Astrocyte (in vitro differentiated cells and primary cell): Measurements from ENCODE around the gene L1TD1. TPM values are rescaled to one million over a fixed set of nuclear protein-coding genes. Genes with fewer than 3 reads are reported as not detected.
"Not testable (repeated sequence)": the region's sequence is repeated elsewhere in the genome, so short reads cannot be mapped to it uniquely, and the experiment has no call there.

Source experiments
- DNase-seq: peaks from one replicate; pipeline ENCODE4 v3.0.0-alpha.2; 2010; ENCODE audit warnings: low read depth
- FAIRE-seq: peaks from 2 replicates; lab custom pipeline; 2011; peaks lifted over from hg19 to GRCh38; lab: Jason Lieb, UNC
- H2AFZ ChIP-seq: 2 replicates; pipeline ENCODE4 v1.6.0; 2012; ENCODE audit warnings: low read depth, low read length, inconsistent platforms
- H3K27ac ChIP-seq: 2 replicates; pipeline ENCODE4 v1.5.1; 2011; ENCODE audit warnings: low read depth, low read length, inconsistent platforms
- H3K27me3 ChIP-seq: 2 replicates; pipeline ENCODE4 v1.6.0; 2011; ENCODE audit warnings: low read length, inconsistent platforms; ENCODE audit not compliant: insufficient read depth
- H3K36me3 ChIP-seq: 2 replicates; pipeline ENCODE4 v1.5.1; 2011; ENCODE audit warnings: low read length, inconsistent platforms; ENCODE audit not compliant: insufficient read depth
- H3K4me1 ChIP-seq: 2 replicates; pipeline ENCODE4 v1.5.1; 2011; ENCODE audit warnings: low read length, inconsistent platforms; ENCODE audit not compliant: insufficient read depth
- H3K4me2 ChIP-seq: 2 replicates; pipeline ENCODE4 v1.6.0; 2012; ENCODE audit warnings: low read length, inconsistent platforms
- H3K4me3 ChIP-seq: 2 replicates; pipeline ENCODE4 v1.5.1; 2011; ENCODE audit warnings: low read depth, mild to moderate bottlenecking, low read length, inconsistent platforms; ENCODE audit not compliant: insufficient read depth
- H3K79me2 ChIP-seq: 2 replicates; pipeline ENCODE4 v1.6.0; 2012; ENCODE audit warnings: mild to moderate bottlenecking, low read length, inconsistent platforms; ENCODE audit not compliant: insufficient read depth
- H3K9ac ChIP-seq: 2 replicates; pipeline ENCODE4 v1.6.0; 2012; ENCODE audit warnings: mild to moderate bottlenecking, low read length, inconsistent platforms
- H3K9me3 ChIP-seq: 2 replicates; pipeline ENCODE4 v1.5.1; 2012; ENCODE audit warnings: low read depth, mild to moderate bottlenecking, low read length, inconsistent platforms; ENCODE audit not compliant: insufficient read depth
- H4K20me1 ChIP-seq: 2 replicates; pipeline ENCODE4 v1.6.0; 2012; ENCODE audit warnings: low read length, inconsistent platforms; ENCODE audit not compliant: insufficient read depth
- H3K27ac Mint-ChIP-seq: one replicate; pipeline ENCODE4 v1.8.0; 2021; ENCODE audit warnings: mild to moderate bottlenecking, mixed read lengths; ENCODE audit not compliant: unreplicated experiment
- H3K27me3 Mint-ChIP-seq: one replicate; pipeline ENCODE4 v1.8.0; 2021; ENCODE audit warnings: low read depth, mixed read lengths; ENCODE audit not compliant: unreplicated experiment
- H3K36me3 Mint-ChIP-seq: one replicate; pipeline ENCODE4 v1.8.0; 2021; ENCODE audit warnings: low read depth, mixed read lengths; ENCODE audit not compliant: unreplicated experiment
- H3K4me1 Mint-ChIP-seq: one replicate; pipeline ENCODE4 v1.8.0; 2021; ENCODE audit warnings: low read depth, mixed read lengths; ENCODE audit not compliant: unreplicated experiment
- H3K4me3 Mint-ChIP-seq: one replicate; pipeline ENCODE4 v1.8.0; 2021; ENCODE audit warnings: mild to moderate bottlenecking, moderate library complexity, mixed read lengths; ENCODE audit not compliant: unreplicated experiment
- H3K9me3 Mint-ChIP-seq: one replicate; pipeline ENCODE4 v1.8.0; 2021; ENCODE audit warnings: mild to moderate bottlenecking, mixed read lengths; ENCODE audit not compliant: unreplicated experiment
- CTCF ChIP-seq: IDR thresholded peaks from 2 replicates; pipeline ENCODE4 v1.5.1; 2011; ENCODE audit warnings: low read depth, mild to moderate bottlenecking, inconsistent platforms, low read length, moderate library complexity; ENCODE audit not compliant: insufficient read depth
- EZH2 ChIP-seq: IDR thresholded peaks from 2 replicates; pipeline ENCODE4 v1.6.1; 2012; ENCODE audit warnings: mild to moderate bottlenecking, low read length, inconsistent platforms; ENCODE audit not compliant: insufficient read depth
- total RNA-seq: library from RNA; stranded (reverse); gene quantifications from 2 replicates; pipeline ENCODE4 v1.2.1, GENCODE V29; 2021

Gene L1TD1
- total RNA-seq, 1 donor from 2014 or later, result 9.9 TPM

- H2AFZ ChIP-seq, result no peak overlapping the region
- H3K27me3 ChIP-seq, result peaks cover 23% of the 10 kb centered on the region
- Mint-ChIP-seq H3K4me1 (peaks cover 6% of the 10 kb centered on the region), H3K9me3 (no peaks in the 10 kb centered on the region), H3K27ac (no peak overlapping the region), H3K36me3 (no peaks in the 10 kb centered on the region), H3K27me3 (peaks cover 21% of the 10 kb centered on the region), H3K4me3 (no peak overlapping the region)
- TF ChIP-seq EZH2, result no peak
- TF ChIP-seq CTCF, result no peak
- no peaks in the 10 kb centered on the region for H3K79me2 ChIP-seq
- no peaks in the 10 kb centered on the region for H4K20me1 ChIP-seq
- no peaks in the 10 kb centered on the region for H3K36me3 ChIP-seq
- FAIRE-seq, result no peak
- no peak overlapping the region for H3K4me2 ChIP-seq
- H3K9me3 ChIP-seq, result no peaks in the 10 kb centered on the region
- no peaks in the 10 kb centered on the region for H3K4me1 ChIP-seq
- H3K27ac ChIP-seq, result no peak overlapping the region
- no peak overlapping the region for H3K9ac ChIP-seq
- H3K4me3 ChIP-seq, result no peak overlapping the region
- DNase-seq, result no peak
These were observed 16.3 kb upstream of the L1TD1 start for GRCh38 chr1:62178372-62178771.

- not testable (repeated sequence) for H3K36me3 ChIP-seq, H3K36me3 Mint-ChIP-seq, H3K79me2 ChIP-seq, FAIRE-seq, H3K4me1 ChIP-seq, H3K27ac ChIP-seq, H4K20me1 ChIP-seq, DNase-seq, H3K4me3 Mint-ChIP-seq, H3K4me3 ChIP-seq, H3K9ac ChIP-seq, H3K9me3 ChIP-seq, H3K9me3 Mint-ChIP-seq, H3K27ac Mint-ChIP-seq, H3K4me1 Mint-ChIP-seq, H3K4me2 ChIP-seq, H2AFZ ChIP-seq
- peaks cover 21% of the 10 kb centered on the region for H3K27me3 Mint-ChIP-seq
- H3K27me3 ChIP-seq, result peaks cover 23% of the 10 kb centered on the region
These were observed 14.6 kb upstream of the L1TD1 start for GRCh38 chr1:62180054-62180453.

DNA sequence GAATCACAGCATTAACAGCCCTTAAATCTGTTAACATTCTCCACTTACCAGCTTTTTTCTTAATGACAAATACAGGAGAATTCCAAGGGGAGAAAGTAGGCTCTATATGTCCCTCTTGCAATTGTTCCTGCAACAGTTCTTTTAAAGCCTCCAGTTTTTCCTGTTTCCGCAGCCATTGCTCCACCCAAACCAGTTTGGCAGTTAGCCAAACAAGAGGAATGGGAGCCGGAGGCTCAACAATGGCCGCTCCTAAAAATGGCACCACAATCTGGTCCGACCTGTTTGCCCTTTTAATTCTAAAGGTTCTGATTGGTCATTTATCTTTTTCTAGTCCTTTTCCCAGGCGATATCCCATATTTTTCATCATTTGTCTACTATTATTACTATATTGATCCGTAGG lies 14.0 kb upstream of the L1TD1 start:
- Histone ChIP-seq H3K79me2 (no peaks in the 10 kb centered on the region), H3K27ac (no peak overlapping the region), H3K36me3 (no peaks in the 10 kb centered on the region), H3K27me3 (peaks cover 23% of the 10 kb centered on the region), H3K4me1 (no peaks in the 10 kb centered on the region), H3K9me3 (no peaks in the 10 kb centered on the region), H2AFZ (no peak overlapping the region), H3K9ac (no peak overlapping the region), H3K4me2 (no peak overlapping the region), H3K4me3 (no peak overlapping the region), H4K20me1 (no peaks in the 10 kb centered on the region)
- no peak for TF ChIP-seq CTCF
- no peak for TF ChIP-seq EZH2
- H3K4me3 Mint-ChIP-seq, result no peak overlapping the region
- H3K9me3 Mint-ChIP-seq, result no peaks in the 10 kb centered on the region
- H3K27ac Mint-ChIP-seq, result no peak overlapping the region
- peaks cover 6% of the 10 kb centered on the region for H3K4me1 Mint-ChIP-seq
- peaks cover 21% of the 10 kb centered on the region for H3K27me3 Mint-ChIP-seq
- no peak for FAIRE-seq
- no peak for DNase-seq
- H3K36me3 Mint-ChIP-seq, result no peaks in the 10 kb centered on the region
